Measurements from ENCODE around the gene SUN1.

SUN1 gene

GRCh38 chr7:879093-879492, 46.8 kb downstream of the SUN1 start:
- no peak for DNase-seq (ENCODE audit: low read depth)

GRCh38 chr7:879706-880105, 47.4 kb downstream of the SUN1 start:
- no peak for DNase-seq (ENCODE audit: low read depth)

GRCh38 chr7:880450-880849, 48.2 kb downstream of the SUN1 start:
- DNase-seq (ENCODE audit: low read depth), result no peak

- no peak for DNase-seq (ENCODE audit: low read depth)
Observed at GRCh38 chr7:881441-882234, 49.4 kb downstream of the SUN1 start.

- no peak for DNase-seq (ENCODE audit: low read depth)
Observed at GRCh38 chr7:882336-883035, 50.2 kb downstream of the SUN1 start.

GRCh38 chr7:883055-884021, 51.1 kb downstream of the SUN1 start:
- no peak for DNase-seq (ENCODE audit: low read depth)

GRCh38 chr7:884191-885003, 52.1 kb downstream of the SUN1 start:
- DNase-seq (ENCODE audit: low read depth), result no peak

- DNase-seq (ENCODE audit: low read depth), result no peak
Observed at GRCh38 chr7:885261-885892, 53.1 kb downstream of the SUN1 start.

GRCh38 chr7:885893-886625, 53.8 kb downstream of the SUN1 start:
- DNase-seq (ENCODE audit: low read depth), result no peak

- no peak for DNase-seq (ENCODE audit: low read depth)
Observed at GRCh38 chr7:886626-887487, 54.6 kb downstream of the SUN1 start.

GRCh38 chr7:887488-887820, 55.2 kb downstream of the SUN1 start:
- DNase-seq (ENCODE audit: low read depth), result no peak

GRCh38 chr7:888081-889024, 56.1 kb downstream of the SUN1 start:
- no peak for DNase-seq (ENCODE audit: low read depth)

- no peak for DNase-seq (ENCODE audit: low read depth)
Observed at GRCh38 chr7:889025-889390, 56.7 kb downstream of the SUN1 start.

- DNase-seq (ENCODE audit: low read depth), result no peak
Observed at GRCh38 chr7:889391-889790, 57.1 kb downstream of the SUN1 start.

- no peak for DNase-seq (ENCODE audit: low read depth)
Observed at GRCh38 chr7:890868-891267, 58.6 kb downstream of the SUN1 start.

- no peak for DNase-seq (ENCODE audit: low read depth)
Observed at GRCh38 chr7:891291-891690, 59.0 kb downstream of the SUN1 start.

- DNase-seq (ENCODE audit: low read depth), result no peak
Observed at GRCh38 chr7:891805-892204, 59.5 kb downstream of the SUN1 start.
